A204.1 (cell line): ENCODE data around the gene RO60.

Source experiments
- FAIRE-seq: peaks from 2 replicates; lab custom pipeline; 2012; peaks lifted over from hg19 to GRCh38; lab: Jason Lieb, UNC

RO60 gene

GRCh38 chr1:193062698-193063463, 3.5 kb downstream of the RO60 start:
- FAIRE-seq = no peak

GRCh38 chr1:193065954-193066353, 6.5 kb downstream of the RO60 start:
- no peak for FAIRE-seq

GRCh38 chr1:193066606-193067005, 7.2 kb downstream of the RO60 start:
- FAIRE-seq = no peak

- no peak for FAIRE-seq
Measured at GRCh38 chr1:193068013-193068412, 8.6 kb downstream of the RO60 start.

GRCh38 chr1:193069748-193070385, 10.5 kb downstream of the RO60 start:
- FAIRE-seq = no peak

- no peak for FAIRE-seq
Measured at GRCh38 chr1:193070386-193070753, 11.0 kb downstream of the RO60 start.

- FAIRE-seq = no peak
Measured at GRCh38 chr1:193070942-193071341, 11.5 kb downstream of the RO60 start.

- FAIRE-seq = no peak
Measured at GRCh38 chr1:193077991-193078390, 18.6 kb downstream of the RO60 start.

- FAIRE-seq = no peak
Measured at GRCh38 chr1:193079187-193079586, 19.8 kb downstream of the RO60 start.

GRCh38 chr1:193083365-193084088, 24.1 kb downstream of the RO60 start:
- FAIRE-seq = no peak

GRCh38 chr1:193085263-193085662, 25.9 kb downstream of the RO60 start:
- FAIRE-seq = no peak

- FAIRE-seq = peak; percentile 60
Measured at GRCh38 chr1:193086342-193086741, 26.9 kb downstream of the RO60 start.

GRCh38 chr1:193087893-193088292, 28.5 kb downstream of the RO60 start:
- no peak for FAIRE-seq

GRCh38 chr1:193090865-193091264, 31.5 kb downstream of the RO60 start:
- peak; percentile 52 for FAIRE-seq

GRCh38 chr1:193094112-193094511, 34.7 kb downstream of the RO60 start:
- FAIRE-seq = no peak

- FAIRE-seq = no peak
Measured at GRCh38 chr1:193102662-193103061, 43.2 kb downstream of the RO60 start.

GRCh38 chr1:193103759-193104501, 44.5 kb downstream of the RO60 start:
- no peak for FAIRE-seq

- no peak for FAIRE-seq
Measured at GRCh38 chr1:193104502-193104906, 45.1 kb downstream of the RO60 start.

GRCh38 chr1:193104907-193105820, 45.8 kb downstream of the RO60 start, which contains the start of gene GLRX2:
Gene GLRX2, minus strand, starts transcription at chr1:193105414. Its CDS starts 32 bp downstream, at chr1:193105382.
- no peak for FAIRE-seq

- FAIRE-seq = no peak
Measured at GRCh38 chr1:193105821-193106177, 46.4 kb downstream of the RO60 start.

- no peak for FAIRE-seq
Measured at GRCh38 chr1:193108471-193108870, 49.1 kb downstream of the RO60 start.
